ENCODE results near the gene EVL.
"Not testable (repeated sequence)": the region's sequence is repeated elsewhere in the genome, so short reads cannot be mapped to it uniquely, and the experiment has no call there.

EVL gene

GRCh38 chr14:100039903-100040302, 25.3 kb upstream of the EVL start:
- no peak for DNase-seq

GRCh38 chr14:100041271-100041670, 24.0 kb upstream of the EVL start:
- no peak for DNase-seq

DNA sequence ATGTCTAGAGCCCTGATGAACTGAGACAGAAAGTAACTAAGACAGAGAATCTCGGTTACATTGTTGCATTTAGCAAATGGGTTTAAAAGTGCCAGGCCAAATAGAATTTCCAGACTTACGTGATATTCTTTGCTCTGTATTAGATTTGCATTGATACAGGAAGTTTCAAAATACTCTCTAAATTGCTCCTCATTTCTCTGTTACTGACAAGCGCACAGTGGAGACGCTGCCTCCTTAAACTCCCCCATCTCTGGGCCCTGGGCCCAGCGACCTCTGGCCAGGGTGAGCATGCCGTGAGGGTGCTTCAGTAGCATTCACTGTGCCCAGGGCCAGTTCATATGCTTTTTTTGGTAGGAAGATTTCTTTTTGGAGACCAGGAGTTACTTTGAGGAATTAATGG, 22.9 kb upstream of the EVL start:
- DNase-seq, result no peak

GRCh38 chr14:100045642-100046344, 19.4 kb upstream of the EVL start:
- DNase-seq, result no peak

DNA sequence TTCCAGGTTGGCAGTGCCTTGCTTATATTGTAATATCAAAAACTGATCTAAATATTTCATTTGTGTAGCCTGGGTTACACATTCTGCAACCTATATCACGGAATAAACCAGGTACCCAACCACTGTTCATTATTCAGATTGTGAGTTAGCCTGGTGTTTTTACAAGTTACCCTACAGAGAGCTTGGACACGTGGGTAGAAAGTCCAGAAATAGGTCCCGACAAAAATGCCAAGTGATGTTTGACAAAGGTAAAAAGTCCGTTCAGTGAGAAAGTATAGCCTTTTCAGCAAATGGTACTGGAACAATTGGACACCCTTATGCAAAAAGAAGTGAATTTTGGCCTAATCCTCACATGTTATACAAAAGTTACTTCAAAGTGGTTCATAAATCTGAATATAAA, 17.6 kb upstream of the EVL start:
- no peak for DNase-seq

- no peak for DNase-seq
Measured at GRCh38 chr14:100048786-100049185, 16.4 kb upstream of the EVL start.

DNA sequence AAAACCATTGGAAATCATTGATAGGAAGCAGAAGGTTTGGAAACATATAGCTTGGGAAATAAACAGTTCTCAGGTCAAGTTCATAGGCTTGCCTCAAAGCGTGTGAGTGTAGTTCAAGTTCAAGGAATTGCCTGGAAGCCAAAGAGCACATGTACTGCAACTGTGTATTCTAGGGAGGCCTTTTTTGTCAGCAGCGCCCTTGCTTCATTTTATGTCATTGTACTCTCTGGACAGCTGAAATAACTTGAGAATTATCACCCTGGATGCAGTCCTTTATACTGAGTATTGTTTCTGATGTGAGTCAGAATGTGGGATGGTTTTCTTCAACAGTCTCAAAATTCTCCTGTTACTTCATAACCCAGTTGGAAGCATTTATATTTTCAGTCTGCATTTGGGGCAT, 16.0 kb upstream of the EVL start:
- DNase-seq, result no peak

DNA sequence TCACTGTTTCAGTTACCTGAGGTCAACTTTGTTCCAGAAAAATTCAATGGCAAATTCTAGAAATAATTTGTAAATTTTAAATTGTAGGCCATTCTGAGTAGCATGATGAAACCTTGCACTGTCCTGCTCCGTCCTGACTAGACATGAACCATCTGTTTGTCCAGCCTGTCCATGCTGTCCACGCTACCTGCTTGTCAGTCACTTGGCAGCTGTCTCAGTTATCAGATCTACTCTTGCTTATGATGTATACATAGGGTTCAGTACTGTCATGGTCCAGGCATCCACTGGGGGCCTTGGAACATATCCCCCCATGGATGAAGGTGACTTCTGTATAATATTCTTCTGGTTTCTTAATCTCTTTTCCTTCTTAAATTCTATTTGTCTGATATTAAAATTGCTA, 14.1 kb upstream of the EVL start:
- no peak for DNase-seq

- no peak for DNase-seq
Measured at GRCh38 chr14:100051543-100051942, 13.7 kb upstream of the EVL start.

DNA sequence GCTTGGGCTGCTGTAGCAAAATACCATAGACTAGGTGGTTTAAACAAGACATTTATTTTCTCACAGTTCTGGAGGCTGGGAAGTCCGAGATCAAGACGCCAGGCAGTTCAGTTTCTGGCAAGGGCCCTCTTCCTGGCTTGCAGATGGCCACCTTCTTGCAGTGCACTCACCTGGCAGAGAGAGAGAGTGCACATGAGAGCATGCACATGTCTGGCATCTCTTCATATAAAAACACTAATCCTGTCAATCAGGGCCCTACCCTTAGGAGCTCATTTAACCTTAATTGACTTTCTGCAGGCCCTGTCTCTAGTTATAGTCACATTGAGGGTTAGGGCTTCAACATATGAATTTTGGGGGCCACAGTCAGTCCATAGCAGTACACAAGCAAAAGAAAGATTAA, 12.4 kb upstream of the EVL start:
- DNase-seq, result no peak

DNA sequence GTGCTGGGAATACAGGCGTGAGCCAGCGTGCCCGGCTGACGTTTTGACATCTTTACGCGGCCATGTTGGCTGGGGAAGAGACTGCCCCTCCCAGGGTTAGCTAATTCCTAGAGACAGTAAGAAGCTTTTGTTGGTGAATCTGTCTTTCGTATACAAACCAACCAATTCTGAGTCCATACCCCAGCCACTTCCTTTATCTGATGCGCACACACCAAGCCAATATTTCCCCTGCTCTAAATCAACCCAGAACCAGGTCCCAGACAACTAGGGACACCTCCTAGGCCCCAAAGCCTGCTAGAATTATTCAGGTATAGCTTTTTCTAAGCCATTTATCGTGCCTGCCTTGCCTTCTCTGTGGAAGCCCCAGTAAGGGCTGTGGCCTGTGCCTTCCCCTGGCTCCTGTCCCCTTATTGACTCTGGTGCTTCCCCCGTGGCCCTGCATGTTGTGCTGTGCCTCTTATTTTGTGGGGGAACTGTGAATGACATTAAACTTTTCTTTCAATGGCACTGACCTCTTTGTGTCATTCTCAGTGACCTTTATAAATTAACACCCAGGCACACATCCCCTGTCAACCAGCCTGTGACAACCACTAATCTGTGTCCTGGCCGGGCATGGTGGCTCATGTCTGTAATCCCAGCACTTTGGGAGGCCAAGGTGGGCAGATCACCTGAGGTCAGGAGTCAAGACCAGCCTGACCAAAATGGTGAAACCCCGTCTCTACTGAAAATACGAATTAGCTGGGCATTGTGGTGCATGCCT, 10.7 kb upstream of the EVL start:
- no peak for DNase-seq

GRCh38 chr14:100056431-100056830, 8.8 kb upstream of the EVL start:
- DNase-seq, result no peak

- DNase-seq, result no peak
Measured at GRCh38 chr14:100056964-100057795, 8.0 kb upstream of the EVL start.

- DNase-seq, result no peak
Measured at GRCh38 chr14:100058777-100059437, 6.3 kb upstream of the EVL start.

GRCh38 chr14:100059438-100059781, 5.8 kb upstream of the EVL start:
- no peak for DNase-seq

DNA sequence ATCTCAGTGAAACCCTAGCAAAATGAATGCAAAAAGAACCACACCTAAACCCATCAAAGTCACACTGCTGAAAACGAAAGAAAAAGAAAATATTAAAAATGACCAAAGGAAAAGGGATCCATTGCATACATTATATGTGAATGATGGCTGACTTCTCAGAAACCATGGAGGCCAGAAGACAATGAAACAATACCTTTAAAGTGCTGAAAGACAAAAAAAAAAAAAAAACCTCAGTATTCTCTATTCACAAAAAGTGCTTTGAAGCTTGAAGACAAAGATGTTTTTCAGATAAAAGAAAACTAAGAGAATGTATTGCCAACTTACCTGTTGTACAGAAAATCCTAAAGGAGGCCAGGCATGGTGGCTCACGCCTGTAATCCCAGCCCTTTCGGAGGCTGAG, 4.5 kb upstream of the EVL start:
- DNase-seq, result no peak

- DNase-seq, result no peak
Measured at GRCh38 chr14:100062590-100062989, 2.6 kb upstream of the EVL start.

- no peak for DNase-seq
Measured at GRCh38 chr14:100063314-100063941, 1.8 kb upstream of the EVL start.

GRCh38 chr14:100064335-100065092, 708 bp upstream of the EVL start:
- not testable (repeated sequence) for DNase-seq

DNA sequence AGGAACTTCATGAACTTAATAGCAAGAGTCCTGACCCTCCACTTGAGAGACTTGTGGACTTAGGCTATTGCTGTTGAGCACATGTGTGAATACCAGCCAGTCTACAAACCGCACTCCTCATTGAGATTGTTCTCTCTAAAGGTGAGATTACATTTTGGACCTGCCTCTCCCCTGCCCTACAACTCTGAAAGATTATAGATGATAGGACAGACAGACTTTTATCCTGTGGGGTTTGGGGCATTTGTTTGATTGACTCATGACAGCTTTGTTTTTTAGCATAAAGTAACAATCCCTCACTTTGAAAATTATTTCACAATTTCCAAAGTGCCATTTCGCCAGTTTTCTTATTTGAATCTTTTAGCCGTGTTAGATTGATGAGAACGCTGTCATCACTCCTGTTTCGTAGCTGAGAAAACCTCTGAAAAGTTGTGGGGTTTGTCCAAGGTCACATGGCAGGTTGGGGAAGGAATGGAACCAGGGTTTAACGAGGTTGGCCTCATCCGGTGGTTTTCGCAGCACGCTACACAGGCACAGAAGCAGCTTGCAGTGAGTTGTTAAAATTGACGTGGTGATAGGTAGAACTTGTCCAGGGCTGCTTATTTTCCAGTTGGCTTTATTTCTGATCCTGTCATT, 836 bp downstream of the EVL start:
- DNase-seq, result no peak

- no peak for DNase-seq
Measured at GRCh38 chr14:100066962-100067361, 1.7 kb downstream of the EVL start.

GRCh38 chr14:100067481-100067880, 2.3 kb downstream of the EVL start:
- DNase-seq, result no peak

Data from DMS153 (cell line).